Measurements from ENCODE around the gene SSR4. TPM values are rescaled to one million over a fixed set of nuclear protein-coding genes. Genes with fewer than 3 reads are reported as not detected.

The SSR4 gene
- total RNA-seq, 1 experiment from 2014 or later, result 179 TPM

DNA sequence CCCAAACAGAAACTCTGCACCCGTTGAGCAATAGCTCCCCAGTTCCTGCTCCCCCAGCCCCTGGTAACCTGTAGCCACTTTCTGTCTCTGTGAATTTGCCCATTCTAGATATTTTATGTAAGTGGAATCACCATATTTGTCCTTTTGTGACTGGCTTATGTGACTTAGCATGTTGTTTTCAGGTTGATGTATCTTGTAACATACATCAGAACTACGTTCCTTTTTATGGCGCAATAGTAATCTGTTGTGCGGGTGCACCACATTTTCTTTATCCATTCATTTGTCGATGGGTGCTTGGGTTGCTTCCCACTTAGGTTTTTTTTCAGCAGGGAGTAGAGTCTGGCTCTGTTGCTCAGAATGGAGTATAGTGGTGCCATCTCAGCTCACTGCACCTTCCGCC lies 42.5 kb downstream of the SSR4 start:
- no peak overlapping the region for H4K5ac ChIP-seq (ENCODE audit: insufficient read length, low read depth, low read length)
- H3K23ac ChIP-seq (ENCODE audit: insufficient read length, low read depth, low read length), result no peak overlapping the region
- no peaks in the 10 kb centered on the region for H3K27me3 ChIP-seq (ENCODE audit: insufficient read depth, low read length)
- Mint-ChIP-seq H3K27me3 (ENCODE audit: low read depth) (peaks cover 2% of the 10 kb centered on the region), H3K4me1 (peaks cover 18 to 19% of the 10 kb centered on the region in 2 experiments), H3K36me3 (ENCODE audit: insufficient read depth in 1 of 3, low read depth in 3 of 3) (peaks cover 0 to 13% (median 6%) of the 10 kb centered on the region in 3 experiments; a peak in 4 of 7 replicates), H3K4me3 (no peak overlapping the region), H3K9me3 (peaks cover 72 to 79% of the 10 kb centered on the region in 2 experiments), H3K27ac (no peak overlapping the region)
- H3T11ph ChIP-seq (ENCODE audit: low read length), result no peak overlapping the region
- no peak for DNase-seq
- no peak overlapping the region for H2BK12ac ChIP-seq (ENCODE audit: insufficient read length, low read depth, low read length)
- H3K56ac ChIP-seq (ENCODE audit: insufficient read length, low read depth, low read length), result no peak overlapping the region
- no peak overlapping the region for H3K18ac ChIP-seq (ENCODE audit: insufficient read length, low read depth, low read length)
- H2AFZ ChIP-seq (ENCODE audit: low read length), result no peak overlapping the region
- H3K14ac ChIP-seq (ENCODE audit: insufficient read depth, low read length), result no peak overlapping the region
- H3K79me1 ChIP-seq (ENCODE audit: insufficient read depth, low read depth, low read length, poor library complexity, severe bottlenecking), result no peaks in the 10 kb centered on the region
- H3K23me2 ChIP-seq (ENCODE audit: insufficient read length, low read depth, low read length, poor library complexity, severe bottlenecking), result no peaks in the 10 kb centered on the region
- no peak overlapping the region for H3K27ac ChIP-seq (ENCODE audit: insufficient read length, low read depth, low read length)
- H3K4me1 ChIP-seq (ENCODE audit: insufficient read depth, low read length), result no peaks in the 10 kb centered on the region; the same call in 1 of the 2 replicates
- no peaks in the 10 kb centered on the region for H4K20me1 ChIP-seq (ENCODE audit: control insufficient read depth, insufficient read depth, insufficient read length)
- H2AK5ac ChIP-seq (ENCODE audit: insufficient read length, low read length), result no peak overlapping the region
- no CpG with 5 or more reads among the region's 6 CpGs for WGBS (ENCODE audit: extremely low coverage, insufficient read length, low lambda C conversion rate)
- no peak overlapping the region for H2BK20ac ChIP-seq (ENCODE audit: low read depth, low read length, poor library complexity, severe bottlenecking)
- H3K9ac ChIP-seq (ENCODE audit: extremely low read depth, insufficient read length, low read length), result no peak overlapping the region
- H3K79me2 ChIP-seq (ENCODE audit: insufficient read depth, low read length), result no peaks in the 10 kb centered on the region
- H3K4ac ChIP-seq (ENCODE audit: low read depth, low read length), result no peak overlapping the region
- H4K8ac ChIP-seq (replicated peaks; ENCODE audit: insufficient read length, low read depth, low read length), result no peak overlapping the region
- H2BK15ac ChIP-seq (ENCODE audit: low read depth, low read length), result no peak overlapping the region
- no peak overlapping the region for H2BK5ac ChIP-seq (ENCODE audit: insufficient read length, low read length)
- H2BK120ac ChIP-seq (ENCODE audit: low read depth, low read length, poor library complexity, severe bottlenecking), result no peak overlapping the region
- H4K91ac ChIP-seq (ENCODE audit: insufficient read length, low read depth, low read length), result no peak overlapping the region
- H3K4me2 ChIP-seq (ENCODE audit: insufficient read depth, insufficient read length, low read length), result no peak overlapping the region
- H3K9me3 ChIP-seq (ENCODE audit: control insufficient read depth, low read depth, low read length), result peaks cover 12% of the 10 kb centered on the region
- TF ChIP-seq, protein P1, sequence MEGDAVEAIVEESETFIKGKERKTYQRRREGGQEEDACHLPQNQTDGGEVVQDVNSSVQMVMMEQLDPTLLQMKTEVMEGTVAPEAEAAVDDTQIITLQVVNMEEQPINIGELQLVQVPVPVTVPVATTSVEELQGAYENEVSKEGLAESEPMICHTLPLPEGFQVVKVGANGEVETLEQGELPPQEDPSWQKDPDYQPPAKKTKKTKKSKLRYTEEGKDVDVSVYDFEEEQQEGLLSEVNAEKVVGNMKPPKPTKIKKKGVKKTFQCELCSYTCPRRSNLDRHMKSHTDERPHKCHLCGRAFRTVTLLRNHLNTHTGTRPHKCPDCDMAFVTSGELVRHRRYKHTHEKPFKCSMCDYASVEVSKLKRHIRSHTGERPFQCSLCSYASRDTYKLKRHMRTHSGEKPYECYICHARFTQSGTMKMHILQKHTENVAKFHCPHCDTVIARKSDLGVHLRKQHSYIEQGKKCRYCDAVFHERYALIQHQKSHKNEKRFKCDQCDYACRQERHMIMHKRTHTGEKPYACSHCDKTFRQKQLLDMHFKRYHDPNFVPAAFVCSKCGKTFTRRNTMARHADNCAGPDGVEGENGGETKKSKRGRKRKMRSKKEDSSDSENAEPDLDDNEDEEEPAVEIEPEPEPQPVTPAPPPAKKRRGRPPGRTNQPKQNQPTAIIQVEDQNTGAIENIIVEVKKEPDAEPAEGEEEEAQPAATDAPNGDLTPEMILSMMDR (conservative IDR thresholded peaks at IDR 0.05), result no peak

Measured in H9 (cell line).